Measurements from ENCODE around the gene KLHL13.

KLHL13 gene

DNA sequence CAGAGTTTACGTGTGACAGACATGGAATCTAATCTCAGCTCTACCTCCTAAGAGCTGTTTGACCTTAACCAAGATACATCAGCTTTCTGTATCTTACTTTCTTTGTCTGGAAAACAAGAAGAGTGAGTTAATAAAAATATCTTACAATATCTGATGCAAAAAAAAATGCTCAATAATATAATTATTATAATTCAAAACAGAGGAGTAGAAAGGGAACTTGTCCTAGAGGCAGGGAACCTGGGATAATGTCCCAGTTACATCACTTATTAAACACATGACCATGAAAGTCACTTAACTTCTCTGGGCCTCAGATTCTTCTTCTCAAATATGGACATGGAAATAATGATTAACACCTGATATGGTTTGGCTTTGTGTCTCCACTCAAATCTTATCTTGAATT, 256.1 kb downstream of the KLHL13 start:
- Histone ChIP-seq H3K9me3 (ENCODE audit: control insufficient read depth in 2 of 2, low read length in 2 of 2) (no peaks in the 10 kb centered on the region), H3K4me1 (ENCODE audit: control insufficient read depth, insufficient read depth, low read length) (no peaks in the 10 kb centered on the region), H3K27me3 (ENCODE audit: control insufficient read depth in 1 of 2, insufficient read depth in 2 of 2, low read length in 2 of 2) (no peaks in the 10 kb centered on the region), H3K4me3 (ENCODE audit: low read length in 2 of 2) (no peak overlapping the region), H3K36me3 (ENCODE audit: control insufficient read depth in 2 of 2, insufficient read depth in 2 of 2, low read length in 2 of 2) (no peaks in the 10 kb centered on the region), H3K9ac (ENCODE audit: low read length in 2 of 2) (no peak overlapping the region), H3K27ac (ENCODE audit: low read length) (no peak overlapping the region)

DNA sequence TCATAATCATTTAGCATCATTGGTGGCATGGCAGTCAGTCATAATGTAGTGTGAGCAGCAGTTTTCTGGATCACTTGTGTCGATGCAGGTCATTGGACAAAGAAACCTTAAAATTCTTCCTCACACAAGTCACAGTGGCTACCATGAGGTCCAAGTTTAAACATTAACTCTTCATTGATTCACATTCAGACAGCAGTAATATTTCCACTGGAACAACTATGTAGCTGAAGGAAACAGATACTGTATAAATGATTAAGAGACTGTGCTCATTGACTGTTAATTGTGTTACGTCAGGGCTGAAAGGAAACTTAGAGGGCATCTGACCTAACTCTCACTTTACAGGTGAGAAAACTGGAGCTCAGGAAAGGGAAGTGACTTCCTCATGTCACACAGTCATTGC, 261.8 kb downstream of the KLHL13 start:
- Histone ChIP-seq H3K9me3 (ENCODE audit: control insufficient read depth in 2 of 2, low read length in 2 of 2) (no peaks in the 10 kb centered on the region), H3K36me3 (ENCODE audit: control insufficient read depth in 2 of 2, insufficient read depth in 2 of 2, low read length in 2 of 2) (no peaks in the 10 kb centered on the region), H3K4me1 (ENCODE audit: control insufficient read depth, insufficient read depth, low read length) (no peaks in the 10 kb centered on the region), H3K9ac (ENCODE audit: low read length in 2 of 2) (no peak overlapping the region), H3K4me3 (ENCODE audit: low read length in 2 of 2) (no peak overlapping the region), H3K27ac (ENCODE audit: low read length) (no peak overlapping the region), H3K27me3 (ENCODE audit: control insufficient read depth in 1 of 2, insufficient read depth in 2 of 2, low read length in 2 of 2) (no peaks in the 10 kb centered on the region)

DNA sequence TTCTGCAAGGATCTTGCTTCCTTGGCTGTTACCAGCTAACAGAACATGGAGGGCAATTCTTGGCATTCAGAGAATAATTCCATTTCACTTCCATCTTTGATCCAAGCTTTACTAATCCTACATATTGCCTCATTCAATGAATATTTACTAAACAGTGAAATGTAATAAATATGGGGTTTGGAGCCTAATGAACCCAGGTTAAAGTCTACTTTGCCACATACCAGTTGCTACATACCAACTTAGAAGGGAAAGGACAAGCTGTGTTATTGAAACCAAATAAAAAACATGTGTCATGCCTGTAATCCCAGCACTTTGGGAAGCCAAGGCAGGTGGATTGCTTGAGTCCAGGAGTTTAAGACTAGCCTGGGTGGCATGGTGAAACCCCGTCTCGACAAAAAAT, 265.6 kb downstream of the KLHL13 start:
- Histone ChIP-seq H3K4me1 (ENCODE audit: control insufficient read depth, insufficient read depth, low read length) (no peaks in the 10 kb centered on the region), H3K27ac (ENCODE audit: low read length) (no peak overlapping the region), H3K4me3 (ENCODE audit: low read length in 2 of 2) (no peak overlapping the region), H3K27me3 (ENCODE audit: control insufficient read depth in 1 of 2, insufficient read depth in 2 of 2, low read length in 2 of 2) (no peaks in the 10 kb centered on the region), H3K36me3 (ENCODE audit: control insufficient read depth in 2 of 2, insufficient read depth in 2 of 2, low read length in 2 of 2) (no peaks in the 10 kb centered on the region), H3K9ac (ENCODE audit: low read length in 2 of 2) (no peak overlapping the region), H3K9me3 (ENCODE audit: control insufficient read depth in 2 of 2, low read length in 2 of 2) (no peaks in the 10 kb centered on the region)

Measured in stomach smooth muscle (tissue), 2 donors.